ENCODE measurements around the gene MSANTD3. TPM values are rescaled to one million over a fixed set of nuclear protein-coding genes. Genes with fewer than 3 reads are reported as not detected.
A peak's percentile ranks its signal among the peaks of the same experiment; 100 is the strongest.
"Not testable (repeated sequence)": the region's sequence is repeated elsewhere in the genome, so short reads cannot be mapped to it uniquely, and the experiment has no call there.

MSANTD3 gene
- total RNA-seq = 14.0 TPM

GRCh38 chr9:100426530-100427365, at the start of gene MSANTD3:
Gene MSANTD3 (plus strand): TSS chr9:100427143. CDS start chr9:100441939, 14,796 bp downstream.
- peaks cover 14% of the 10 kb centered on the region for H3K4me1 ChIP-seq (ENCODE audit: insufficient read depth, low read length)
- no peaks in the 10 kb centered on the region for H3K27me3 ChIP-seq (ENCODE audit: insufficient read depth, low read length)
- no peaks in the 10 kb centered on the region for H3K9me3 ChIP-seq (ENCODE audit: low read depth, low read length)
- peak within 1 kb of the TSS; percentile 57 for H3K4me3 ChIP-seq (ENCODE audit: low read length)

GRCh38 chr9:100379862-100380261, 47.1 kb upstream of the MSANTD3 start:
- no peaks in the 10 kb centered on the region for H3K27me3 ChIP-seq (ENCODE audit: insufficient read depth, low read length)
- H3K4me1 ChIP-seq (ENCODE audit: insufficient read depth, low read length) = no peaks in the 10 kb centered on the region
- no peak overlapping the region for H3K4me3 ChIP-seq (ENCODE audit: low read length)
- peaks cover 6% of the 10 kb centered on the region for H3K9me3 ChIP-seq (ENCODE audit: low read depth, low read length)

- H3K4me3 ChIP-seq (ENCODE audit: low read length); H3K9me3 ChIP-seq (ENCODE audit: low read depth, low read length); H3K4me1 ChIP-seq (ENCODE audit: insufficient read depth, low read length); H3K27me3 ChIP-seq (ENCODE audit: insufficient read depth, low read length): not testable (repeated sequence)
Observed at GRCh38 chr9:100392989-100393388, 34.0 kb upstream of the MSANTD3 start.

- Histone ChIP-seq H3K9me3 (ENCODE audit: low read depth, low read length) (no peaks in the 10 kb centered on the region), H3K4me3 (ENCODE audit: low read length) (no peak overlapping the region), H3K27me3 (ENCODE audit: insufficient read depth, low read length) (no peaks in the 10 kb centered on the region), H3K4me1 (ENCODE audit: insufficient read depth, low read length) (peaks cover 6% of the 10 kb centered on the region)
Observed at GRCh38 chr9:100394032-100394695, 32.8 kb upstream of the MSANTD3 start.

GRCh38 chr9:100394816-100395215, 32.1 kb upstream of the MSANTD3 start:
- H3K4me1 ChIP-seq (ENCODE audit: insufficient read depth, low read length) = peaks cover 6% of the 10 kb centered on the region

GRCh38 chr9:100396769-100397168, 30.2 kb upstream of the MSANTD3 start:
- Histone ChIP-seq H3K4me1 (ENCODE audit: insufficient read depth, low read length) (peaks cover 6% of the 10 kb centered on the region), H3K9me3 (ENCODE audit: low read depth, low read length) (no peaks in the 10 kb centered on the region), H3K4me3 (ENCODE audit: low read length) (no peak overlapping the region), H3K27me3 (ENCODE audit: insufficient read depth, low read length) (no peaks in the 10 kb centered on the region)

More at GRCh38 chr9:100394816-100395215, 32.1 kb upstream of the MSANTD3 start:
- no peaks in the 10 kb centered on the region for H3K27me3 ChIP-seq (ENCODE audit: insufficient read depth, low read length)
- H3K4me3 ChIP-seq (ENCODE audit: low read length) = no peak overlapping the region
- no peaks in the 10 kb centered on the region for H3K9me3 ChIP-seq (ENCODE audit: low read depth, low read length)

- Histone ChIP-seq H3K4me1 (ENCODE audit: insufficient read depth, low read length) (peaks cover 6% of the 10 kb centered on the region), H3K27me3 (ENCODE audit: insufficient read depth, low read length) (no peaks in the 10 kb centered on the region), H3K9me3 (ENCODE audit: low read depth, low read length) (no peaks in the 10 kb centered on the region), H3K4me3 (ENCODE audit: low read length) (no peak overlapping the region)
Observed at GRCh38 chr9:100397529-100398266, 29.2 kb upstream of the MSANTD3 start.

GRCh38 chr9:100401042-100401441, 25.9 kb upstream of the MSANTD3 start:
- no peaks in the 10 kb centered on the region for H3K4me1 ChIP-seq (ENCODE audit: insufficient read depth, low read length)
- H3K9me3 ChIP-seq (ENCODE audit: low read depth, low read length) = no peaks in the 10 kb centered on the region

GRCh38 chr9:100406962-100407361, 20.0 kb upstream of the MSANTD3 start:
- Histone ChIP-seq H3K4me3 (ENCODE audit: low read length) (no peak overlapping the region), H3K9me3 (ENCODE audit: low read depth, low read length) (no peaks in the 10 kb centered on the region), H3K27me3 (ENCODE audit: insufficient read depth, low read length) (no peaks in the 10 kb centered on the region), H3K4me1 (ENCODE audit: insufficient read depth, low read length) (peaks cover 19% of the 10 kb centered on the region)

More at GRCh38 chr9:100401042-100401441, 25.9 kb upstream of the MSANTD3 start:
- no peaks in the 10 kb centered on the region for H3K27me3 ChIP-seq (ENCODE audit: insufficient read depth, low read length)
- no peak overlapping the region for H3K4me3 ChIP-seq (ENCODE audit: low read length)

GRCh38 chr9:100408546-100409175, 18.3 kb upstream of the MSANTD3 start:
- Histone ChIP-seq H3K4me3 (ENCODE audit: low read length) (no peak overlapping the region), H3K9me3 (ENCODE audit: low read depth, low read length) (no peaks in the 10 kb centered on the region), H3K4me1 (ENCODE audit: insufficient read depth, low read length) (peaks cover 21% of the 10 kb centered on the region), H3K27me3 (ENCODE audit: insufficient read depth, low read length) (no peaks in the 10 kb centered on the region)

- H3K4me1 ChIP-seq (ENCODE audit: insufficient read depth, low read length) = peaks cover 21% of the 10 kb centered on the region
- H3K4me3 ChIP-seq (ENCODE audit: low read length) = no peak overlapping the region
- no peaks in the 10 kb centered on the region for H3K27me3 ChIP-seq (ENCODE audit: insufficient read depth, low read length)
- H3K9me3 ChIP-seq (ENCODE audit: low read depth, low read length) = no peaks in the 10 kb centered on the region
Observed at GRCh38 chr9:100409176-100409556, 17.8 kb upstream of the MSANTD3 start.

- peak overlapping the region; percentile 50 for H3K4me3 ChIP-seq (ENCODE audit: low read length)
Observed at GRCh38 chr9:100411472-100412283, 15.3 kb upstream of the MSANTD3 start.

GRCh38 chr9:100413839-100414420, 13.0 kb upstream of the MSANTD3 start:
- Histone ChIP-seq H3K27me3 (ENCODE audit: insufficient read depth, low read length) (peaks cover 10% of the 10 kb centered on the region), H3K4me3 (ENCODE audit: low read length) (no peak overlapping the region), H3K4me1 (ENCODE audit: insufficient read depth, low read length) (peaks cover 21% of the 10 kb centered on the region), H3K9me3 (ENCODE audit: low read depth, low read length) (no peaks in the 10 kb centered on the region)

More at GRCh38 chr9:100411472-100412283, 15.3 kb upstream of the MSANTD3 start:
- Histone ChIP-seq H3K27me3 (ENCODE audit: insufficient read depth, low read length) (no peaks in the 10 kb centered on the region), H3K9me3 (ENCODE audit: low read depth, low read length) (no peaks in the 10 kb centered on the region), H3K4me1 (ENCODE audit: insufficient read depth, low read length) (peaks cover 21% of the 10 kb centered on the region)

- no peaks in the 10 kb centered on the region for H3K9me3 ChIP-seq (ENCODE audit: low read depth, low read length)
- no peaks in the 10 kb centered on the region for H3K4me1 ChIP-seq (ENCODE audit: insufficient read depth, low read length)
- peaks cover 10% of the 10 kb centered on the region for H3K27me3 ChIP-seq (ENCODE audit: insufficient read depth, low read length)
- H3K4me3 ChIP-seq (ENCODE audit: low read length) = no peak overlapping the region
Observed at GRCh38 chr9:100417815-100418214, 9.1 kb upstream of the MSANTD3 start.
